Astrocyte (in vitro differentiated cells and primary cell): ENCODE results near the gene KIF26B. TPM values are rescaled to one million over a fixed set of nuclear protein-coding genes. Genes with fewer than 3 reads are reported as not detected.
"Not testable (repeated sequence)": the region's sequence is repeated elsewhere in the genome, so short reads cannot be mapped to it uniquely, and the experiment has no call there.

Source experiments
- DNase-seq: peaks from one replicate; pipeline ENCODE4 v3.0.0-alpha.2; 2010; ENCODE audit warnings: low read depth
- FAIRE-seq: peaks from 2 replicates; lab custom pipeline; 2011; peaks lifted over from hg19 to GRCh38; lab: Jason Lieb, UNC
- H2AFZ ChIP-seq: 2 replicates; pipeline ENCODE4 v1.6.0; 2012; ENCODE audit warnings: low read depth, low read length, inconsistent platforms
- H3K27ac ChIP-seq: 2 replicates; pipeline ENCODE4 v1.5.1; 2011; ENCODE audit warnings: low read depth, low read length, inconsistent platforms
- H3K27me3 ChIP-seq: 2 replicates; pipeline ENCODE4 v1.6.0; 2011; ENCODE audit warnings: low read length, inconsistent platforms; ENCODE audit not compliant: insufficient read depth
- H3K36me3 ChIP-seq: 2 replicates; pipeline ENCODE4 v1.5.1; 2011; ENCODE audit warnings: low read length, inconsistent platforms; ENCODE audit not compliant: insufficient read depth
- H3K4me1 ChIP-seq: 2 replicates; pipeline ENCODE4 v1.5.1; 2011; ENCODE audit warnings: low read length, inconsistent platforms; ENCODE audit not compliant: insufficient read depth
- H3K4me2 ChIP-seq: 2 replicates; pipeline ENCODE4 v1.6.0; 2012; ENCODE audit warnings: low read length, inconsistent platforms
- H3K4me3 ChIP-seq: 2 replicates; pipeline ENCODE4 v1.5.1; 2011; ENCODE audit warnings: low read depth, mild to moderate bottlenecking, low read length, inconsistent platforms; ENCODE audit not compliant: insufficient read depth
- H3K79me2 ChIP-seq: 2 replicates; pipeline ENCODE4 v1.6.0; 2012; ENCODE audit warnings: mild to moderate bottlenecking, low read length, inconsistent platforms; ENCODE audit not compliant: insufficient read depth
- H3K9ac ChIP-seq: 2 replicates; pipeline ENCODE4 v1.6.0; 2012; ENCODE audit warnings: mild to moderate bottlenecking, low read length, inconsistent platforms
- H3K9me3 ChIP-seq: 2 replicates; pipeline ENCODE4 v1.5.1; 2012; ENCODE audit warnings: low read depth, mild to moderate bottlenecking, low read length, inconsistent platforms; ENCODE audit not compliant: insufficient read depth
- H4K20me1 ChIP-seq: 2 replicates; pipeline ENCODE4 v1.6.0; 2012; ENCODE audit warnings: low read length, inconsistent platforms; ENCODE audit not compliant: insufficient read depth
- H3K27ac Mint-ChIP-seq: one replicate; pipeline ENCODE4 v1.8.0; 2021; ENCODE audit warnings: mild to moderate bottlenecking, mixed read lengths; ENCODE audit not compliant: unreplicated experiment
- H3K27me3 Mint-ChIP-seq: one replicate; pipeline ENCODE4 v1.8.0; 2021; ENCODE audit warnings: low read depth, mixed read lengths; ENCODE audit not compliant: unreplicated experiment
- H3K36me3 Mint-ChIP-seq: one replicate; pipeline ENCODE4 v1.8.0; 2021; ENCODE audit warnings: low read depth, mixed read lengths; ENCODE audit not compliant: unreplicated experiment
- H3K4me1 Mint-ChIP-seq: one replicate; pipeline ENCODE4 v1.8.0; 2021; ENCODE audit warnings: low read depth, mixed read lengths; ENCODE audit not compliant: unreplicated experiment
- H3K4me3 Mint-ChIP-seq: one replicate; pipeline ENCODE4 v1.8.0; 2021; ENCODE audit warnings: mild to moderate bottlenecking, moderate library complexity, mixed read lengths; ENCODE audit not compliant: unreplicated experiment
- H3K9me3 Mint-ChIP-seq: one replicate; pipeline ENCODE4 v1.8.0; 2021; ENCODE audit warnings: mild to moderate bottlenecking, mixed read lengths; ENCODE audit not compliant: unreplicated experiment
- CTCF ChIP-seq: IDR thresholded peaks from 2 replicates; pipeline ENCODE4 v1.5.1; 2011; ENCODE audit warnings: low read depth, mild to moderate bottlenecking, inconsistent platforms, low read length, moderate library complexity; ENCODE audit not compliant: insufficient read depth
- EZH2 ChIP-seq: IDR thresholded peaks from 2 replicates; pipeline ENCODE4 v1.6.1; 2012; ENCODE audit warnings: mild to moderate bottlenecking, low read length, inconsistent platforms; ENCODE audit not compliant: insufficient read depth
- total RNA-seq: library from RNA; stranded (reverse); gene quantifications from 2 replicates; pipeline ENCODE4 v1.2.1, GENCODE V29; 2021

The KIF26B gene
- total RNA-seq, 1 donor from 2014 or later: 6.8 TPM

GRCh38 chr1:245397771-245398170, 243.0 kb downstream of the KIF26B start:
- FAIRE-seq: no peak
- no peaks in the 10 kb centered on the region for H3K27me3 ChIP-seq
- no peak overlapping the region for H2AFZ ChIP-seq
- H3K36me3 Mint-ChIP-seq: no peaks in the 10 kb centered on the region
- no peak overlapping the region for H3K4me3 Mint-ChIP-seq
- no peaks in the 10 kb centered on the region for H3K4me1 ChIP-seq
- H4K20me1 ChIP-seq: no peaks in the 10 kb centered on the region
- no peaks in the 10 kb centered on the region for H3K27me3 Mint-ChIP-seq
- no peak overlapping the region for H3K27ac Mint-ChIP-seq
- H3K9ac ChIP-seq: no peak overlapping the region
- no peaks in the 10 kb centered on the region for H3K36me3 ChIP-seq
- no peak for DNase-seq
- no peak overlapping the region for H3K27ac ChIP-seq
- no peaks in the 10 kb centered on the region for H3K9me3 ChIP-seq
- H3K79me2 ChIP-seq: no peaks in the 10 kb centered on the region
- H3K4me3 ChIP-seq: no peak overlapping the region
- peaks cover 4% of the 10 kb centered on the region for H3K9me3 Mint-ChIP-seq
- no peak overlapping the region for H3K4me2 ChIP-seq
- TF ChIP-seq CTCF: no peak
- TF ChIP-seq EZH2: no peak
- H3K4me1 Mint-ChIP-seq: no peaks in the 10 kb centered on the region

GRCh38 chr1:245398180-245398579, 243.4 kb downstream of the KIF26B start:
- no peaks in the 10 kb centered on the region for H4K20me1 ChIP-seq
- H3K27me3 ChIP-seq: no peaks in the 10 kb centered on the region
- Mint-ChIP-seq H3K4me3 (no peak overlapping the region), H3K27me3 (no peaks in the 10 kb centered on the region), H3K4me1 (no peaks in the 10 kb centered on the region), H3K9me3 (peaks cover 4% of the 10 kb centered on the region), H3K27ac (no peak overlapping the region), H3K36me3 (no peaks in the 10 kb centered on the region)
- no peak overlapping the region for H3K9ac ChIP-seq
- no peaks in the 10 kb centered on the region for H3K79me2 ChIP-seq
- H3K9me3 ChIP-seq: no peaks in the 10 kb centered on the region
- no peak overlapping the region for H2AFZ ChIP-seq
- TF ChIP-seq EZH2: no peak
- no peak for TF ChIP-seq CTCF
- DNase-seq: no peak
- no peaks in the 10 kb centered on the region for H3K36me3 ChIP-seq
- H3K27ac ChIP-seq: no peak overlapping the region
- no peak for FAIRE-seq
- no peaks in the 10 kb centered on the region for H3K4me1 ChIP-seq
- no peak overlapping the region for H3K4me3 ChIP-seq
- no peak overlapping the region for H3K4me2 ChIP-seq

GRCh38 chr1:245401881-245402587, 247.2 kb downstream of the KIF26B start:
- no peaks in the 10 kb centered on the region for H3K79me2 ChIP-seq
- no peak for FAIRE-seq

GRCh38 chr1:245402998-245403397, 248.2 kb downstream of the KIF26B start:
- H3K4me3 Mint-ChIP-seq, H3K9me3 Mint-ChIP-seq, H3K4me1 Mint-ChIP-seq, H3K36me3 ChIP-seq, FAIRE-seq, H4K20me1 ChIP-seq, H3K27ac Mint-ChIP-seq, H3K79me2 ChIP-seq, H3K27ac ChIP-seq, H3K4me1 ChIP-seq, H3K27me3 Mint-ChIP-seq, H3K4me2 ChIP-seq, H3K4me3 ChIP-seq, H3K9ac ChIP-seq, DNase-seq, H3K36me3 Mint-ChIP-seq, H3K27me3 ChIP-seq, H3K9me3 ChIP-seq, H2AFZ ChIP-seq: not testable (repeated sequence)

More at GRCh38 chr1:245401881-245402587, 247.2 kb downstream of the KIF26B start:
- H2AFZ ChIP-seq: no peak overlapping the region
- Mint-ChIP-seq H3K27ac (no peak overlapping the region), H3K36me3 (no peaks in the 10 kb centered on the region), H3K27me3 (peaks cover 4% of the 10 kb centered on the region), H3K4me3 (no peak overlapping the region), H3K4me1 (no peaks in the 10 kb centered on the region), H3K9me3 (peaks cover 2% of the 10 kb centered on the region)
- H3K9ac ChIP-seq: no peak overlapping the region
- H3K4me2 ChIP-seq: no peak overlapping the region
- H4K20me1 ChIP-seq: no peaks in the 10 kb centered on the region
- DNase-seq: no peak
- H3K4me3 ChIP-seq: no peak overlapping the region
- no peaks in the 10 kb centered on the region for H3K36me3 ChIP-seq
- no peaks in the 10 kb centered on the region for H3K27me3 ChIP-seq
- no peak overlapping the region for H3K27ac ChIP-seq
- no peaks in the 10 kb centered on the region for H3K9me3 ChIP-seq
- H3K4me1 ChIP-seq: no peaks in the 10 kb centered on the region
- no peak for TF ChIP-seq EZH2
- no peak for TF ChIP-seq CTCF
